HEK293T (cell line): Measurements from ENCODE around the gene SLC39A3.

Experiments
- ARNT ChIP-seq: fragments of 450-650 bp; IDR thresholded peaks from 2 replicates; pipeline ENCODE4 v1.6.1; 2017; ENCODE audit warnings: mild to moderate bottlenecking
- BHLHE40 ChIP-seq: fragments of 450-650 bp; IDR thresholded peaks from 2 replicates; pipeline ENCODE4 v1.6.1; 2016; ENCODE audit warnings: mild to moderate bottlenecking, moderate library complexity, borderline replicate concordance
- ELF4 ChIP-seq: fragments of 450-650 bp; IDR thresholded peaks from 2 replicates; pipeline ENCODE4 v1.6.1; 2017; ENCODE audit warnings: antibody characterized with exemption
- FOXA1 ChIP-seq: fragments of 450-650 bp; IDR thresholded peaks from 2 replicates; pipeline ENCODE4 v1.6.1; 2016; ENCODE audit warnings: mild to moderate bottlenecking
- FOXK2 ChIP-seq: fragments of 450-650 bp; IDR thresholded peaks from 2 replicates; pipeline ENCODE4 v1.6.1; 2016; ENCODE audit warnings: mild to moderate bottlenecking
- FOXM1 ChIP-seq: fragments of 450-650 bp; IDR thresholded peaks from 2 replicates; pipeline ENCODE4 v1.6.1; 2017; ENCODE audit warnings: mild to moderate bottlenecking, borderline replicate concordance
- L3MBTL2 ChIP-seq: fragments of 450-650 bp; conservative IDR thresholded peaks from 2 replicates; pipeline ENCODE4 v1.6.1; 2016; ENCODE audit warnings: mild to moderate bottlenecking
- NFRKB ChIP-seq: fragments of 450-650 bp; IDR thresholded peaks from 2 replicates; pipeline ENCODE4 v1.6.1; 2016; ENCODE audit warnings: mild to moderate bottlenecking, moderate library complexity
- SP1 ChIP-seq: fragments of 450-650 bp; IDR thresholded peaks from 2 replicates; pipeline ENCODE4 v1.6.1; 2017
- TARDBP ChIP-seq: fragments of 450-650 bp; IDR thresholded peaks from 2 replicates; pipeline ENCODE4 v1.6.1; 2016

DNA sequence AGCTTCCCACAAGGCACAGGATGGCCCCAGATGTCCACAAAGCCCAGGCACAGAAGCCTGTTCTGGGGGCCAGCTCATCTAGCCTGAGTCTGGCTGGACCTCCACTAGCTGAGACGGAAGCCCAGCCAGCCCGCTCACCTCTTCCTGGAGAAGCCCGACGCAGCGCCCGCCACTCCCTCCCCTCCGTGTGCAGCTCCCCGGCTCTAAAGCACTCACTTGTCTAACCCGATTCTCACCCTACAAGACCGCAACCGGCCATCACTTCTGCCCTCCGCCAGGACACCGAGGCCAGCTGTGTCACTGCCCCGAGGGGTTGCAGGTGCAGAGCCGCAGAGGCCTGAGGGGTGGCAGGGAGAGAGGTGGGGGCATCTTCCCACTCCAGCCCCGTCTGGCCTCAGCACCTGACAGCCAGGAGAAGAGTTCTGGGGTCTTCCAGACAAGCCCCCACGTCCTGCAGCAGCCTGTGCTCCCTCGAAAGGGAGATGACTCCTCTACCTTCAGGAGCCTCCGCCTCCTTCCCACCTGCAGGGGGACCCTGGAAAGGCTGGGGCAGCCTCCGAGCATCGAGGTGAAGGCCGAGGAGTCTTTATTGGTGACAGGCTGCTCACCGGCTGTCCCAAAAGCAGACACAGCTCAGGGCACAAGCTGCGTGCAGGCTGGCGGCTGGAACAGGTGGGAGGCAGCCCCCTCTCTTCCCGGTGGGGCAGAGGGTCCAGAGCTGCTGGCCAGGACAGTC is 12.7 kb downstream of the SLC39A3 start:
- TF ChIP-seq FOXA1 (no peak), ELF4 (no peak), NFRKB (no peak), L3MBTL2 (no peak), FOXM1 (no peak), BHLHE40 (no peak), FOXK2 (no peak), ARNT (no peak), TARDBP (no peak), SP1 (no peak)
